NCI-H2227 (cell line): ENCODE results near the gene MRGPRX1.
"Not testable (repeated sequence)": the region's sequence is repeated elsewhere in the genome, so short reads cannot be mapped to it uniquely, and the experiment has no call there.

Source experiments
- DNase-seq: peaks from one replicate; lab custom pipeline; 2025; ENCODE audit not compliant: unreplicated experiment; lab: John Stamatoyannopoulos, UW

Gene MRGPRX1

GRCh38 chr11:18939314-18939713 is at the start of gene MRGPRX1:
Gene MRGPRX1, minus strand, starts transcription at chr11:18939414. Its CDS starts 4,630 bp downstream, at chr11:18934784.
- no peak for DNase-seq

- DNase-seq = no peak
Observed at GRCh38 chr11:18987454-18988231, 48.4 kb upstream of the MRGPRX1 start.

- no peak for DNase-seq
Observed at GRCh38 chr11:18986744-18987143, 47.5 kb upstream of the MRGPRX1 start.

- DNase-seq = no peak
Observed at GRCh38 chr11:18981897-18982296, 42.7 kb upstream of the MRGPRX1 start.

GRCh38 chr11:18974192-18974591 is 35.0 kb upstream of the MRGPRX1 start:
- no peak for DNase-seq

- DNase-seq = no peak
Observed at GRCh38 chr11:18972336-18972735, 33.1 kb upstream of the MRGPRX1 start.

- DNase-seq = no peak
Observed at GRCh38 chr11:18969720-18970119, 30.5 kb upstream of the MRGPRX1 start.

GRCh38 chr11:18958221-18958910 is 19.2 kb upstream of the MRGPRX1 start:
- no peak for DNase-seq

- DNase-seq = no peak
Observed at GRCh38 chr11:18956630-18957029, 17.4 kb upstream of the MRGPRX1 start.

- DNase-seq = no peak
Observed at GRCh38 chr11:18936002-18936673, 3.1 kb downstream of the MRGPRX1 start.

GRCh38 chr11:18934195-18934814 is 4.9 kb downstream of the MRGPRX1 start:
- no peak for DNase-seq

- no peak for DNase-seq
Observed at GRCh38 chr11:18927550-18928322, 11.5 kb downstream of the MRGPRX1 start.

GRCh38 chr11:18925426-18925825 is 13.8 kb downstream of the MRGPRX1 start:
- DNase-seq = not testable (repeated sequence)

GRCh38 chr11:18912883-18913282 is 26.3 kb downstream of the MRGPRX1 start:
- no peak for DNase-seq

GRCh38 chr11:18907391-18907790 is 31.8 kb downstream of the MRGPRX1 start:
- no peak for DNase-seq

GRCh38 chr11:18900637-18901036 is 38.6 kb downstream of the MRGPRX1 start:
- DNase-seq = not testable (repeated sequence)

GRCh38 chr11:18900151-18900611 is 39.0 kb downstream of the MRGPRX1 start:
- not testable (repeated sequence) for DNase-seq

GRCh38 chr11:18891712-18892111 is 47.5 kb downstream of the MRGPRX1 start:
- DNase-seq = not testable (repeated sequence)

- no peak for DNase-seq
Observed at GRCh38 chr11:18890615-18891014, 48.6 kb downstream of the MRGPRX1 start.
